Measurements from ENCODE around the gene NPC1L1.
A peak's percentile ranks its signal among the peaks of the same experiment; 100 is the strongest.
"Not testable (repeated sequence)": the region's sequence is repeated elsewhere in the genome, so short reads cannot be mapped to it uniquely, and the experiment has no call there.

NPC1L1 gene

DNA sequence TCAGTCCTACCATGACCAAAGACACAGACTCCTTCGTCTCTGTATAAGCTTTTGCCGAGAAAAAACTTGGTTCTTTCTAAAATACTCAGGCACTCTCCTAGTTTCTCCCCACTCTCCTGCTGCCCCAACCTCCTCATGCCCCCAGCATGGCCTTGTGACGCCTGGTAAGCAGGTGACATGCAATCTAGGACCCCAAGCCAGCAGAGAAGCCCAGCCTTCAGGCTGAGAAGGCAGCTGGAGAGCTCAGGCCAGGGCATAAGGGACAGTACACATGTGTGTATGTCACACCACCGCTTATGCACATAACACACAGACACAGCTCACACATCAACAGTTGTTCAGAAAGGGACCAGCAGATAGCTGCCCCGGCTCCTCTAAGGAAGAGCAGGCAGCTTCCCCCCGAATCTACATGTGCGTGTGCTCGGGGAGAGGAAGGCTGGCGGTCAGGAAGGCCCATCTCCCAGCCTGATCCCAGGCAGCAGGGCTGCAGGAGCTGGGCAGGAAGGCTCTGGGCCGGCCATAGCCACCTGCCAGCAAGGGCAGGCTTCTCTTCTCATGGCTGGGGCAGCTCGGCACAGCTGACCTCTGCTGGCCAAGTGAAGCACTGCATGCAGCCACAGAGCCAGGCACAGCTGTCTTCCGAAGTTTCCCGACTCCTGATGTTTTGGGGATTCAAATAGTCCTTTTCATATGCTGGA, 24.1 kb upstream of the NPC1L1 start:
- DNase-seq (ENCODE audit: insufficient read length, low spot score) (peak; percentile 66), FAIRE-seq (no peak)

DNA sequence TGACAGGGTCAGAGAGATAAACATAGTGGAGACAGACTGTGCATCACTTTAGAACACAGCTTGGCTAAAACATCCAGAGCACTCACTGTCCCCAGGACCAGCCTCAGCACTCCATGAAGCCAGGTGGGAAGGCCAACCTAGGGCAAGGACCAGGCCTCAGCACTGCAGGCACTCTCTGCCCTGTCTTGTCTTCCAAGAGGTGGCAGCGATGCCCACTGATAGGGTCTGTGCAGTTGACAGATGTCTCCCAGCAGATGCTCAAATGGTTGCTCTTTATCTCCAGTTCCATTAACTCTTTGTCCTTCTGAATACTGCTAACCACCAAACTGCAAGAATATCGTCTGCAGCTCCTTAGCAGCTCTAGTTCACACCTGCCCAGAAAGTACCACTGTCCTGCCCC, 23.5 kb upstream of the NPC1L1 start:
- DNase-seq (ENCODE audit: insufficient read length, low spot score): no peak
- no peak for FAIRE-seq

DNA sequence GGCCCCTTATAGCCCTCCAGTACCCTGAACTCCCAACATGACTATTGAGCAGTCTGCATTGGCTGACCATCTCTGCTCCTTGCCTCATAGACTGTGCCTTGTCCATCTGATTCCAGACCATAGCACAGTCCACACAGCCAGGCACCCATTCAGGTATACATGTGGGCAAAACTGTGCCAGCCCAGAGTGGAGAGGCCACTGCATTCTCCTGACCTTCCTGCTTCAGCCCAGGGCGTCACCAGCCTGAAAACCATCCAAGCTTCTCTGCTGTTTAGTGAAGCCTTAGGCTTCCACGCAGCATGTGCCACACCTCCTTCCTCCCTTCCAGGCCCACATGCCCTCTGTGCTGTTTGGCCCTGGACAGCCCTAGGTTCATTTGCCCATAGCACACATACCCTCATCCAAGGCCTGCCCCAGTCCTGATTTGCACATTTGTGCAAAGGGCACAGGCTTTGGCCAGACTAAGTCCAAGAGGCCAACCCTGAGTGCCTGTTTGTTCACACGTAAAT, 22.1 kb upstream of the NPC1L1 start:
- FAIRE-seq: no peak

DNA sequence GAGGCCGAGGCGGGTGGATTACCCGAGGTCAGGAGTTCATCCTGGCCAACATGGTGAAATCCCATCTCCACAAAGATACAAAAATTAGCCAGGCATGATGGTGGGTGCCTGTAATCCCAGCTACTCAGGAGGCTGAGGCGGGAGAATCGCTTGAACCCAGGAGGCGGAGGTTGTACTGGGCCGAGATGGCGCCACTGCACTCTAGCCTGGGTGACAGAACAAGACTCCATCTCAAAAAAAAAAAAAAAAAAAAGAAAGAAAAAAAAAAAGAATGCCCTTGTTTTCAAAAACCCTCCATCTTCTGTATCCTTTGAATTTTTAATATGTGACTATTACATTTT, 21.5 kb upstream of the NPC1L1 start:
- FAIRE-seq: not testable (repeated sequence)

More for the DNA sequence above, 22.1 kb upstream of the NPC1L1 start:
- no peak for DNase-seq (ENCODE audit: insufficient read length, low spot score)

DNA sequence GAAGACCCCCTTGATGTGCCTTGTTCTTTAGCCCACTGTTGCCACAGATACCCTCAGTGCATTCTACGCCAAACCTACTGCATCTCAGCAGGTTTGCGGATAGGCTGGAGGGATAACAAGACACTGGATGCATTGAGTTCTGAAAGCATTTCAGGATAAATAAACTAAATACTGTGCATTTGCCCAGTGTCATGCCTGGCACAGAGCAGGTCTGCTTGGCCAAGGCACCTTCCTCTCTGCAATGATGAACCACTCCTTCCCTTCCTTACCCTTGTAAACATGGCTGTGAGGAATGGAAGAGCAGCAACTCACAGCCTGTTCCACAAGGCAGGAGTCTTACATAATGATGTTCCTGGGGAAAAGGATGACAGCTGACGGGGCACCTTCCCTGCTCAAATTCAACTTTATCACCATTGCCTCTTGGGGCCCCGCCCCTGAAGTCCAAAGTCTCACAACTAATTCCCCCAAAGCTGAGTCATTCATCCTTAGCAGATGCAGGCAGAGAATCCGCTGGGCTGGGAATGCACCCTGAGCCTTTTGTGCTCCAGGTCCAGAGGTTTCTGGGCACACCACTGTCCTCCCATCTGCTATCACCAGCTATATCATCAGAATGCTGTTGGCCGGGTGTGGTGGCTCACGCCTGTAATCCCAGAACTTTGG, 21.0 kb upstream of the NPC1L1 start:
- peak; percentile 36 for DNase-seq (ENCODE audit: insufficient read length, low spot score)
- FAIRE-seq: no peak

More for the DNA sequence above, 21.5 kb upstream of the NPC1L1 start:
- DNase-seq (ENCODE audit: insufficient read length, low spot score): not testable (repeated sequence)

DNA sequence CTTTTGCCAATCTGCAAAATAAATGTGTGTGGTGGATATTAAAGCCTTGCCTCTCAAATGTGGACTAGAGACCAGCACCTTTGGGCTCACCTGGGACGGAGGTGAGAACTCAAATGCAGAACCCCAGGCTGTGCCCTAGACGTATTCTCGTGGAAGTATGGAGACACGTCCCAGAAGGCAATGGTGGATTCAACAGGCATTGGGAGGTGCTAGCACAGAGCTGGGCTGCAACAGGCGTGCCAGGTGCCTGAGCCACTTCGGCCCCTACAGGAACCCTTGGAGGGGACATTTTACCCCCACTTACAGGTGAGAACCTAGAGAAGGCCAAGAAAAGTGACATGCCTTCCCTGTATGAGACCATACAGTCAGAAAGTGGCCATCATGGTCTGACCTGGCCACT, 20.4 kb upstream of the NPC1L1 start:
- FAIRE-seq (no peak), DNase-seq (ENCODE audit: insufficient read length, low spot score) (no peak)

DNA sequence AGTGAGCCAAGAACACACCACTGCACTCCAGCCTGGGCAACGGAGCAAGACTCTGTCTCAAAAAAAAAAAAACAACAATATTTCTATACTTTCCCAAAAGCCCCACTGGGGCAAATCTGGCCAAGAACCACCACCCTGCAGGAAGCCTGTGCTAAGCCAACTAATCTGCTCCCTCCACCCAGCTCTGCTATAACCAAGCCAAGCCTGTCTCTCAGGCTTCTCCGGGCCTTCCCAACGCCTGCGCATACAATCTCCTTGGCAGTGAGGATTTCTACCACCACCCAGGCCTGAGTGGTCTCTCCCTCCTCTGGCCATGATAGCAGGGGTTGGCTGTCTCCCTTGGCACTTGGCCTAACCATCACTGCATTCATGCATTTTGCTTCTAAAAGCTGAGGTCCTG, 18.4 kb upstream of the NPC1L1 start:
- DNase-seq (ENCODE audit: insufficient read length, low spot score) (no peak), FAIRE-seq (no peak)

DNA sequence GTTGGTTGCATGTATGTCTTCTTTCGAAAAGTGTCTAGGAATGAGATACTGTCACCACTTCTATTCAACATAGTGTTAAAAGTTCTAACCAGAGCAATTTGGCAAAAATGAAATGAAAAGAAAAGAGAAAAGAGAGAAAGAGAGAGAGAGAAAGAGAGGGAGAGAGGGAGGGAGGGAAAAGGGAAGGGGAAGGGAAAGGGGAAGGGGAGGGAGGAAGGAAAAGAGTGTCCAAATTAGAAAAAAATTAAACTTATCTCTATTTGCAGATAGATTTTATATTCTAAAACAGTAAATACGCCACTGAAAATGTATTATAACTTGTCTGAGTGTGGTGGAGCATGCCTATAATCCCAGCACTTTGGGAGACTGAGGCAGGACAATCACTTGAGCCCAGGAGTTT, 16.4 kb upstream of the NPC1L1 start:
- no peak for FAIRE-seq
- DNase-seq (ENCODE audit: insufficient read length, low spot score): no peak

DNA sequence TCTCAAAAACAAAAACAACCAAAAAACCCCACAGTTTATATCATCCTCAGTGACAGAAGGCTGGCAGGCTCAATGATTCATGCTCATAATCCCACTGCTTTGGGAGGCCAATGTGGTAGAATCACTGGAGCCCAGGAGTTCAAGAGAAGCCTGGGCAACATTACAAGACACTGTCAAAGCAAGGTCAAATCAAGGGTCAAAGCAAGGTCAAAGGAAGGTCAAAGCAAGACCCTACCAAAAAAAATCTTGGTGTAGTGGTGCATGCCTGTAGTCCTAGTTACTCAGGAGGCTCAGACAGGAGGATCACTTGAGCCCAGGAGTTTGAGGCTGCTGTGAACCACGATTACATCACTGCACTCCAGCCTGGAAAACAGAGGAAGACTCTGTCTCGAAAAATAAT, 14.2 kb upstream of the NPC1L1 start:
- FAIRE-seq (no peak), DNase-seq (ENCODE audit: insufficient read length, low spot score) (no peak)

DNA sequence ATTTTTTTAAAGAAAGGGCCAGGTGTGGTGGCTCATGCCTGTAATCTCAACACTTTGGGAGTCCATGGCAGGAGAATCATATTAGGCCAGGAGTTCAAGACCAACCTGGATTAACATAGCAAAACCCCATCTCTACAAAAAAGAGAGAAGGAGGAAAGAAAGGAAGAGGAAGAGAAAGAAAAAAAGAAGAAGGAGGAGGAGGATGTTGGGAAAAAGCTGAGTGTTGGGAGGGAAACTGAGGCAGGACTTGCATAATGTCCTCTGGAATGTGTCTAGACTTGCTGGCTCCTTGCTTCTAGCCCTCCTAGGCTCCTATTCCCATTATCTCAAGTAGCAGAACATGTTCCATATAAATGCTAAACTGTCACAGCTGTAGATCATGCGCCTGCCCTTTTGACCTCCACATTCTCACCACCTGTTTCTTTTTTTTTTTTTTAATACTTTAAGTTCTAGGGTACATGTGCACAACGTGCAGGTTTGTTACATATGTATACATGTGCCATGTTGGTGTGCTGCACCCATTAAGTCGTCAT, 11.4 kb upstream of the NPC1L1 start:
- not testable (repeated sequence) for DNase-seq (ENCODE audit: insufficient read length, low spot score); FAIRE-seq

DNA sequence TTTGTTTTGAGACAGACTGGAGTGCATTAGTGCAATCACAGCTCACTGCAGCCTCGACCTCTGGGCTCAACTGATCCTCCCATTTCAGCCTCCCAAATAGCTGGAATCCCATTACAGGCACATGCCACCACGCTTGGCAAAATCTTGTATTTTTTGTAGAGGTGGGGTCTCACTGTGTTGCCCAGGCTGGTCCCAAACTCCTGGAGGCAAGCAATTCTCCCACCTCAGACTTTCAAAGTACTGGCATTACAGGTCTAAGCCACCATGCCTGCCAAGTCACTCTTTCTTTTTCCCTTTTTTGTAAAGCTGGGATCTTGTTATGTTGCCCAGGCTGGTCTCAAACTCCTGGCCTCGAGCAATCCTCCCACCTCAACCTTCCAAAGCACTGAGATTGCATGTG, 8.3 kb upstream of the NPC1L1 start:
- DNase-seq (ENCODE audit: insufficient read length, low spot score) (no peak), FAIRE-seq (no peak)

DNA sequence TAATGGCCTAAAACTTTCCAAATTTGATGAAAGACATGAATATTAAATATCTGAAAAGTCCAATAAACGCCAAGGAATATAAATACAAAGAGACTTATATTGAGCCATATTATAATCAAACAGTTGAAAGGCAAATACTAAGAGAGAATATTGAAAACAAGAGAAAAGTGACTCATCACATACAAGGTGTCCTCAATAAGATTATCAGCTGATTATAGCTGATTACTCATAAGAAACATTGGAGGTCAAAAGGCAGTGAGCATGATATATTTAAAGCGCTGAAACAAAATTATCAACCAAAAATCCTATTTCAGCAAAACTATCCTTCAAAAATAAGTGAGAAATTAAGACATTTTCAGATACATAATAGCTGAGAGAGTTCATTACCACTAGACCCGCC, 7.8 kb upstream of the NPC1L1 start:
- FAIRE-seq: no peak

DNA sequence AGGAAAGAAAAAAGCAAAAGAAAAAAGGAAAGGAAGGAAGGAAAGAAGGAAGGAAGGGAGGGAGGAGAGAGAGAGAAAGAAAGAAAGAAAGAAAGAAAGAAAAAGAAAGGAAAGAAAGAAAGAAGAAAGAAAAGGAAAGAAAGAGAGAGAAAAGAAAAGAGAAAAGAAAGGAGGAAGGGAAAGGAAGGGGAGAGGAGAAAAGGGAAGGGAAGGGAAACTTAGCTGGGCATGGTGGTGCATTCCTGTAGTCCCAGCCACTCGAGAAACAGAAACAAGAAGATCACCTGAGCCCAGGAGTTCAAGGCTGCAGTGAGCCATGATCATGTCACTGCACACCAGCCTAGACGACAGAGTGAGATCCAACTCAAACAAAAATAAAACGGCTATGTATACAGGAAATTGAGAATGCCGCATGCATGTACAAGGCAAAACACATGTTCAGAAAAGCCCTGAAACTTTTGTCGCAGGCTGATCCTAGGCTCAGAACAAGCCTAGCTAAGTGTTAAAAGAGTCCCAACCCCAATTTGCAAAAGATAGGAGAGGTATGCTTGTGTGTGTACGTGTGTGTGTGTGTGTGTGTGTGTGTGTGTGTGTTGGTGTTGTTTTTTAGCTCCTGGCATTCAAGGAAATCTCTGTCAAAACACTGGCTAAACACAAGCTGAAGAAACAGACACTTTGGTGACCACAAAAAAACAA, 6.6 kb upstream of the NPC1L1 start:
- no peak for DNase-seq (ENCODE audit: insufficient read length, low spot score)

More for the DNA sequence above, 7.8 kb upstream of the NPC1L1 start:
- no peak for DNase-seq (ENCODE audit: insufficient read length, low spot score)

DNA sequence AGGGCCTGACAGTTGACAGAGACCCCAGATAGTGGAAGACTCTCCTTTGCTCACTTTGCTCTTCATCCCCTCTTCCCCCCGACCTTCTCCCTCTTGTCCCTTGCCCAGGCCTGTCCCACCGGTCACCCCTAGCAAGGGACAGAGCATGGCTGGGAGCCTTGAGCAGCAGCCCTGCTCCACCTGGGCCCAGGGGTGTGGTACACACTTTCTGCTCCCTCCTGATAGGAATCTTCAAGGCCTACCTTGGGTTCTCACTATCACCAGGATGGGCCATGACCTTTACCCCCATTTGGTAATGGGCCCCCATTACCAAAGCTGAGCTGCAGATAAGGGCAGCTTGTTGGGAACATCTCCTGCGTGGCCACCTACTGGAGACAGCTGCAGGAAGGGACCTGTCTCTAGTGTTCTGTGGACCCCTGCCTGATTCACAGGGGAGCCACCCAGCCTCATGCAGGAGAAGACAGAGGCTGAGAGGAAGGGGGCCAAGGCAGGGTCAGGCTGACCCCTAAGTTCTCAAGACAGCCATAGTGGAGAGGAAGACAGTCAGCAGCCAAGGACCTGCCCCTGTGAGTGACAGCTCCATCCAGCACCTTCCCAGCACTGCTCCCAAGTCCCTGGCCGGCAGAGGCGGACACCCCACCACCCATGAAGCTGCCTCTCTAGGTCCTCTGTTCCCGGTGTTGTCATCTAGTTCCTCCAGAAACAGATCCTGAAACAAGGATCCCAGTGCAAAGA, 913 bp upstream of the NPC1L1 start:
- FAIRE-seq (no peak), DNase-seq (ENCODE audit: insufficient read length, low spot score) (no peak)

More for the DNA sequence above, 6.6 kb upstream of the NPC1L1 start:
- FAIRE-seq: no peak

DNA sequence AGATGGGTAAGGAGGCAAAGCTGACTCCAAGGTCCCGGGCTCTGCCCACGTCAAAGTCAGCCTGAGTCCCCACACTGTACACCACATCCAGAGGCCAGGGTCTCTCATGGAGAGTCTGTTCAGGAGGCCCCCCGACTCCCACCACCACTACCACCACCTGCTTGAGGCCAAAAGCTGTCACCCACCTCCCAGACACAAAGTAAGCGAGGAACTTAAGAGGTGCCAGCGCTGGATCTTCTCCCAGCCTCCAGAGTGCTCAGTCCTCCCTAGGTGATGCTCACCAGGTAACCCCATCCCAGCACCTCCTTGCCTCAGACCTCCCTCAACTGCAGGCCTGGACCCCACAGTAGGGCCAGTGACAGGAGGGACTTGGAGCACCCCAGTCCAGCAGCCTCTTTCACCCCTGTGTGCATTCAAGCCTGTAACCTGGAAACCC, 520 bp downstream of the NPC1L1 start:
- DNase-seq (ENCODE audit: insufficient read length, low spot score) (no peak), FAIRE-seq (no peak)

DNA sequence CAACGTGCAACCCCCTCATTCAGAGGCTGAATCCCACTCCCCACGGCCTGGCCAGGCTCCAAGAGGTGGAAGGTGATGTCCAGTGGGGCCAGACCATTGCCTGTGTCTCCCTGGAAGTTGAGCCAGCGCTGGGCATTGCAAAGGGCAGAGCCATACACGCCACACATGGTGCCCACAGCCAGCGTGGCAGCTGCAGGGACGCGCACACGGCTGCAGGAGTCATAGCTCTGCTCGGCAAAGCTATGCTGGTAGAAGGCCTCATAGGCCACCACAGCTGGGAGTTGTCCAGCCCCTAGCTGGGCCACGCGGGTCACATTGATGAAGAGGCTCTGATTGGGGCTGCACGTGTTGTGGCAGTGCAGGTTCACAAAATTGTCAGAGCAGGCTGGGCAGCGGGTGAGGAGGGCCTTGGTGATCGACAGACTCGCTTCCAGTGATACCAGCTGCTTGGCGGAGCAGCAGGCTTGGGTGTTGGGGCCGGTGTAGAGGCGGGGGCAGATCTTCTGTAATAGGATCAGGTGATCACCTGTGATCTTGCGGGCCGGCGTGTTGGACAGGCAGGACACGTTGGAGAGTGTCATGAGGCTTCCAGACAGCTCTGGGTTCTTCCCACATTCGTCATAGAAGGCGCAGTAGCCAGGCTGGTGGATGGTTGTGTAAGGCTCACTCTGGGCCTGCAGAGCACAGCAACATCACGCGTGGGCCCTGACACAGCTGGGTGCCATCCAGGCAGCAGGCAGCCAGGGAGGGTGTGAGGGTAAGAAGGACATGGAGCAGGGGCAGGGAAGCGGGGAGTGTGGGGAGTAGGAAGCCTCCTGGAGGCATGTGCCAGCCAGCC, 1.2 kb downstream of the NPC1L1 start:
- DNase-seq (ENCODE audit: insufficient read length, low spot score) (no peak), FAIRE-seq (no peak)

DNA sequence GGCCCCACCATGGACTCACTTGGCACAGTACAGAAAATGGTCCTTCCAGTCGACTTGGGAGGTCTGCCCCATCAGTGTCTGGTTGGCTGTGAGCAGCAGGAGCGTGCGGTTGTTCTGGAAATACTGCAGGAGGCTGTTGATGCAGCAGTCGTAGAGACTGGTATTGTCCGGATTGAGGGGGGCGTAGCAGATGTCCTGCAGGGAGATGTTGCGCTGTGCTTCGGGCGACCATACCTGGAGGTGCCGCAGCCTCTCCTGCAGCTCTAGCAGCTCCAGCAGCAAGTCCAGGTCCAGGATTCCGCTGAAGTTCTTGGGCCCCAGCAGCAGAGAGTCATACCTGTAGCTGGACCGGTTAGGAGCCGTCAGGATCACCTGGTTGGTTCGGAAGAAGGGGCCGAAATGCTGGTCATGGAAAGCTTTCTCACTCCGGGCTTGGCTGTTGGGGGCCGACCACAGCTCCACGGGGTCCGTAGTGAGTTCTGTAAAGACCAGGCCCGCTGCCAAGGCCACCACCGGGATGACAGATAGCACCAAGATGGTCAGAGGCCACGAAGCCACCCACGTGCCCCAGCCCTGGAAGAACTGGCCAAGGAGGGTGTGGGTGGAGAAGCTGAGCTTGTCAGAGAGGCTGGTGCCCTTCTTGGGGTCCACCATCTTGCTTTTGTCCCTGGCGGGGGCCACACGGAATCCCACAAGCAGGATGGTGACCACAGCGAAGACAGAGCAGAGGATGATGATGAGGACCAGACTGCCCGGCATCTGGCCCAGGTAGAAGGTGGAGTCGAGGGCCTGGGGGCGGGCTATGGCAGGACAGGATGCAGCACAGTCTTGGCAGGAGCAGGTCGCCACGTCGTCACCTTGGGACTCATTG, 2.1 kb downstream of the NPC1L1 start:
- FAIRE-seq: no peak
- DNase-seq (ENCODE audit: insufficient read length, low spot score): no peak

DNA sequence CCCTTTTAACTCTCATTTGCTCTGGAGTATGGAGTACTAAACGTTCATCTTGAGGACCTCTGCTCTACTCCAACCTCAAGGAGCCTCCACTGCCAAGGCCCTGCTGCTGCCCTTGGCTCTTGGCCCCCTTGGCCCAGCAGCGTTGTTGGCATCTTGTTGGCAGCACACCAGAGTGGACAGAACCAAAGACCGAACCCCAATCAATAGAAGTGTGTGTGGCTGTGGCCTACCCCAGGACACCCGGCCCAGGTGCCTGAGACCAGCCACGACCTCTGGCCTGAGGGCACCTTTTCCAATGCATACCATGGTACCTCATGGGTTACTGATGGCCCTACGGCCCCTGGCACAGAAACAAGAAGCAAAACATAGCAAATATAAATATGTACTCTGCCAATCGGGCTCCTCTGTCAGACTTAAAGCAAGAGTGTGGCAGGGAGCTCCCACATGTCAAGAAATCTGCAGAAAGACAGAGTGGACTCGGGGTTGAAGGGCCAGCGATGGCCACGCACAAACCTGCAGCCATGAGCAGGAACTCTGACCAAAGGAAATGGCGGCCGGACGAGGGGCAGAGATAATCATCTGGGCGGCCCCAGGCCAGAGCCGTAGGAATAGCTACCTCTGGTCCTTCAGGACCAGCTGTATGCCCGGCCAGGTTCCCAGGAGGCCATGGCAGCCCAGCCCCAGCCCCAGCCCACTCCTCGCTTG, 2.9 kb downstream of the NPC1L1 start:
- no peak for FAIRE-seq
- DNase-seq (ENCODE audit: insufficient read length, low spot score): no peak

Measured in HTR-8/SVneo (cell line).